Gastrocnemius medialis (tissue), 4 donors: ENCODE results near the gene MPPED1.

Source experiments
- POLR2A ChIP-seq, 2 donors: fragments of 450-650 bp; IDR thresholded peaks; one replicate each; pipeline ENCODE4 v1.6.1; 2017; ENCODE audit warnings: antibody characterized with exemption in 2 of 2, mild to moderate bottlenecking in 2 of 2, moderate library complexity in 2 of 2
- TF ChIP-seq, protein P1 (sequence below), 5 experiments: fragments of 450-650 bp in 3 of 5; fragments of 200-600 bp in 2 of 5; sonication (generic) in 2 of 5; IDR thresholded peaks in 4 of 5; conservative IDR thresholded peaks in 1 of 5; 1 replicate in 4 of 5; 2 replicates in 1 of 5; pipeline ENCODE4 v1.5.1; 2016 to 2019; ENCODE audit warnings: antibody characterized with exemption in 5 of 5, mild to moderate bottlenecking in 3 of 5, moderate library complexity in 3 of 5

GRCh38 chr22:43398246-43398645 is 13.6 kb upstream of the MPPED1 start:
- no peak for TF ChIP-seq POLR2A (IDR thresholded peaks at IDR 0.05)
- TF ChIP-seq, protein P1, sequence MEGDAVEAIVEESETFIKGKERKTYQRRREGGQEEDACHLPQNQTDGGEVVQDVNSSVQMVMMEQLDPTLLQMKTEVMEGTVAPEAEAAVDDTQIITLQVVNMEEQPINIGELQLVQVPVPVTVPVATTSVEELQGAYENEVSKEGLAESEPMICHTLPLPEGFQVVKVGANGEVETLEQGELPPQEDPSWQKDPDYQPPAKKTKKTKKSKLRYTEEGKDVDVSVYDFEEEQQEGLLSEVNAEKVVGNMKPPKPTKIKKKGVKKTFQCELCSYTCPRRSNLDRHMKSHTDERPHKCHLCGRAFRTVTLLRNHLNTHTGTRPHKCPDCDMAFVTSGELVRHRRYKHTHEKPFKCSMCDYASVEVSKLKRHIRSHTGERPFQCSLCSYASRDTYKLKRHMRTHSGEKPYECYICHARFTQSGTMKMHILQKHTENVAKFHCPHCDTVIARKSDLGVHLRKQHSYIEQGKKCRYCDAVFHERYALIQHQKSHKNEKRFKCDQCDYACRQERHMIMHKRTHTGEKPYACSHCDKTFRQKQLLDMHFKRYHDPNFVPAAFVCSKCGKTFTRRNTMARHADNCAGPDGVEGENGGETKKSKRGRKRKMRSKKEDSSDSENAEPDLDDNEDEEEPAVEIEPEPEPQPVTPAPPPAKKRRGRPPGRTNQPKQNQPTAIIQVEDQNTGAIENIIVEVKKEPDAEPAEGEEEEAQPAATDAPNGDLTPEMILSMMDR (IDR thresholded peaks at IDR 0.05 in 4 of 5, conservative IDR thresholded peaks at IDR 0.05 in 1 of 5), result no peak
